ENCODE data around the gene RAB37.

- no peak for TF ChIP-seq CTCF (IDR thresholded peaks at IDR 0.05)
- TF ChIP-seq POLR2A (IDR thresholded peaks at IDR 0.05): no peak
Measured at GRCh38 chr17:74769266-74769855, 32.3 kb downstream of the RAB37 start.
